ENCODE data around the gene ZDHHC19. TPM values are rescaled to one million over a fixed set of nuclear protein-coding genes. Genes with fewer than 3 reads are reported as not detected.

Gene ZDHHC19
- total and polyA plus RNA-seq, 8 donors: 0.38 to 2.7 TPM; not detected in 6

DNA sequence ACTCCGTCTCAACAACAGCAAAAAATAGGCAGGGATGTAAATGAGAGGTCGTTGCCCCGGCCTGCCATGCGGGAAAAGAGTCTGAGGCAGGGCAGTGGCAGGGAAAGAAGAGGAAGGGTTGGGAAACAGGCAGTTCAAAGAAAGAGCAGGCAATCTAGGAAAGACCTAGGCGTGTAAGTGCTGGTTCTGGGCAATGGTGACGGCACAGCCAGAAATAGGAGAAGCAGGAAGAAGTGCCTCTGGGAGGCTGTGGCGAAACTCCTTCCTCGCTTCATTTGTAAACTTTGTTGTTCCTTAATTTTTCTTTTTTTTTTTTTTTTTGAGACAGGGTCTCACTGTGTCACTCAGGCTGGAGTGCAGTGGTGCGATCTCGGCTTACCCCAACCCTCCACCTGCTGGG lies 9.4 kb upstream of the ZDHHC19 start:
- Histone ChIP-seq H3K27me3 (peaks cover 0 to 22% (median 4%) of the 10 kb centered on the region in 3 donors), H3K4me1 (peaks cover 0 to 31% (median 18%) of the 10 kb centered on the region in 4 donors), H3K4me3 (no peak overlapping the region), H3K27ac (peak overlapping the region in 2 of 5 donors; percentile 60 to 65), H3K9me3 (no peaks in the 10 kb centered on the region), H3K36me3 (no peaks in the 10 kb centered on the region)
- WGBS, 5 donors: 84 to 88% (median 86%) methylated on average over 10 of the region's 10 CpGs
- TF ChIP-seq, protein P1, sequence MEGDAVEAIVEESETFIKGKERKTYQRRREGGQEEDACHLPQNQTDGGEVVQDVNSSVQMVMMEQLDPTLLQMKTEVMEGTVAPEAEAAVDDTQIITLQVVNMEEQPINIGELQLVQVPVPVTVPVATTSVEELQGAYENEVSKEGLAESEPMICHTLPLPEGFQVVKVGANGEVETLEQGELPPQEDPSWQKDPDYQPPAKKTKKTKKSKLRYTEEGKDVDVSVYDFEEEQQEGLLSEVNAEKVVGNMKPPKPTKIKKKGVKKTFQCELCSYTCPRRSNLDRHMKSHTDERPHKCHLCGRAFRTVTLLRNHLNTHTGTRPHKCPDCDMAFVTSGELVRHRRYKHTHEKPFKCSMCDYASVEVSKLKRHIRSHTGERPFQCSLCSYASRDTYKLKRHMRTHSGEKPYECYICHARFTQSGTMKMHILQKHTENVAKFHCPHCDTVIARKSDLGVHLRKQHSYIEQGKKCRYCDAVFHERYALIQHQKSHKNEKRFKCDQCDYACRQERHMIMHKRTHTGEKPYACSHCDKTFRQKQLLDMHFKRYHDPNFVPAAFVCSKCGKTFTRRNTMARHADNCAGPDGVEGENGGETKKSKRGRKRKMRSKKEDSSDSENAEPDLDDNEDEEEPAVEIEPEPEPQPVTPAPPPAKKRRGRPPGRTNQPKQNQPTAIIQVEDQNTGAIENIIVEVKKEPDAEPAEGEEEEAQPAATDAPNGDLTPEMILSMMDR (IDR thresholded peaks at IDR 0.05): no peak
- TF ChIP-seq POLR2A (IDR thresholded peaks at IDR 0.05) (no peak), EP300 (IDR thresholded peaks at IDR 0.05) (no peak), POLR2AphosphoS5 (IDR thresholded peaks at IDR 0.05) (no peak)
- peak in 1 of 2 donors; percentile 20 for DNase-seq
- intact Hi-C loops (cut with DNase I; ENCODE audit: low total_unique reads): no loop called here

DNA sequence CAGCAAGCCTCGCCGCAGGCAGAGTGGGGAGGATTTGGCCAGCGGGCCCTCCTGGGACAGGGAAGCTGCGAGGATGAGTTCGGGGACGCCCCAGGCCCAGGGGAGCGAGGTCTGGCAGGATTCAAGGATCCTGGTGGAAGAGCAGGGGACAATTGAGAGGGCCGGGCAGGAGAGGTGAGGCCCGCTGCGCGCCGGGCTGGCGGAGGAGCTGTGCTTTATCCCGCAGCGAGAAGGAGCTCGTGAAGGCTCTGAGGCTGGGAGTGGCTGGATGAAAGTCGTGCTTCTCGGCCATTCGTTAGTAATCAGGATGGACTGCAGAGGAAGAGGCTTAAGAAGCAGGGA lies 8.7 kb upstream of the ZDHHC19 start:
- DNase-seq: no peak
- WGBS, 5 donors: 79 to 90% (median 84%) methylated on average over 19 of the region's 19 CpGs

DNA sequence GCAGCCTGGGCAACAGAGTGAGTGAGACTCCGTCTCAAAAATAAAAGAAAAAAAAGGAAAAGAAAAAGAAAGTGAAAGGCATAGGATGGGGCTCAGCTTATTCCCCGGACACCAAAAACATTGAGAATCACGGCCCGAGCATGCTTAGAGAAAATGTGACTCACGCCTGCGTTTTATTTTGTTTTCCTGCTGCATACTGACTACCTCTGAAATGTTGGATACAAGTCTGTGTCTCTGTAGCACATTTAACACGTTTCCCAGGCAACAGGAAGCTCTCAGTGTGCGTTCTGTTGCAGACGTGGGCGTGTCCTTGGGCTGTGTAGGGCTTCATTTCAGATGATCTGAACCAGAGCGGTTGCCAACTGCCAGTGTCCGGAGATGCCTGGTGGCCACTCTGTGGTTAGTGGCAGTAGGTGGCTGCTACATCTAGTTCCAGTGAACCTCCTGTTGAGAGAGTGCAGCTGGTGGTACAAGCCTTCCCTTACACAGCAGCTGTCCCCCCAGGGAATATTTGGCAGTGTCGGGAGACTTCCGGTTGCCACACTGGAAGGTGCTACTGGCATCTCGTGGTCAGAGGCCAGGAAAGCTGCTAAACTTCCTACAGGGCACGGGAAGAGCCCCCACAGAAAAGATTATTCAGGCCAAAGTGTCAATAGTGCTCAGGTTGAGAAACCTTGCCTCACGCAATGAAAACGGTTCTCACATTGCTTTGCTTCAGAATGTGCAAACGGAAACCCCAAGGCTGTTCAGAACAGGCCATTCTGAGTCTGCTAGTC lies 8.2 kb upstream of the ZDHHC19 start:
- intact Hi-C loops (cut with DNase I; ENCODE audit: low total_unique reads): no loop called here
- Histone ChIP-seq H3K4me3 (peak overlapping the region; percentile 16 to 32 (median 22)), H3K27me3 (peaks cover 0 to 29% (median 4%) of the 10 kb centered on the region in 3 donors), H3K27ac (peak overlapping the region in 3 of 5 donors; percentile 13 to 65 (median 60)), H3K9me3 (no peaks in the 10 kb centered on the region), H3K4me1 (peaks cover 0 to 31% (median 18%) of the 10 kb centered on the region in 4 donors), H3K36me3 (no peaks in the 10 kb centered on the region)
- 28 to 48% (median 43%) methylated on average over 18 to 19 of the region's 19 CpGs for WGBS, 5 donors
- TF ChIP-seq EP300 (IDR thresholded peaks at IDR 0.05): no peak
- TF ChIP-seq POLR2AphosphoS5 (IDR thresholded peaks at IDR 0.05): peak in 1 of 3 donors; percentile 5
- peak in 1 of 2 donors; percentile 90 for DNase-seq

More for the DNA sequence above, 8.7 kb upstream of the ZDHHC19 start:
- no peak for TF ChIP-seq POLR2A (IDR thresholded peaks at IDR 0.05)
- no peak for TF ChIP-seq POLR2AphosphoS5 (IDR thresholded peaks at IDR 0.05)
- TF ChIP-seq, protein P1 (IDR thresholded peaks at IDR 0.05): no peak
- no peak for TF ChIP-seq EP300 (IDR thresholded peaks at IDR 0.05)
- H3K27me3 ChIP-seq: peaks cover 0 to 28% (median 4%) of the 10 kb centered on the region in 3 donors
- no peaks in the 10 kb centered on the region for H3K36me3 ChIP-seq
- no peak overlapping the region for H3K4me3 ChIP-seq
- peaks cover 0 to 31% (median 18%) of the 10 kb centered on the region in 4 donors for H3K4me1 ChIP-seq
- intact Hi-C loops (cut with DNase I; ENCODE audit: low total_unique reads): no loop called here
- H3K9me3 ChIP-seq: no peaks in the 10 kb centered on the region
- H3K27ac ChIP-seq: peak overlapping the region in 3 of 5 donors; percentile 13 to 65 (median 60)

DNA sequence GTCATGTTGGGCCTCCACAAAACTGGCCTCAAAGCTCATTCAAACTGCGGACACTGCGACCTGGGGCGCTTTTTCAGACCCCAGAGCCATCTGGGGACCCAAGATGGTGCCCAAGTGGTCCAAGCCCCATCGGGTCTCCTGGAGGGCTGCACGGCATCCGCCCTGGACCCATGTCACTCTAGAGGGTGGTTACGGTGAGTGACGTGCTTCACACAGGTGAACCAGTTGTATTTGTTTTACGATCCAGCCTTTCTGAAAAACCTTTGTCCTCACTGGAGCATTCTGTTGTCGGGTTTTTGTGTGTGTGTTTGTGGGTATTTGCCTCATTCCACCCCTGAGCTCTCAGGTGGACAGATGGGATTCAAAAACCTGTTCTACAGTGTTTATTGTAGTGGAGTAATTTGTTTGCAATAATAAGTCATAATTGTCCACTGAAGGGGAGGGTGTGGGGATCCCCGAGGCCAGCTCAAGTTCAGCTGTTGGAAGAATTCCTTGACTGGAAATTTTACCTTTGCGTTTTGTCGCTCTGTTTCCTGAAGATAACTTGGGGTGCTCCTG lies 7.0 kb upstream of the ZDHHC19 start:
- H3K4me1 ChIP-seq: peaks cover 0 to 31% (median 17%) of the 10 kb centered on the region in 4 donors
- TF ChIP-seq POLR2AphosphoS5 (IDR thresholded peaks at IDR 0.05): no peak
- no peak for TF ChIP-seq POLR2A (IDR thresholded peaks at IDR 0.05)
- TF ChIP-seq, protein P1 (IDR thresholded peaks at IDR 0.05): no peak
- no peak for TF ChIP-seq EP300 (IDR thresholded peaks at IDR 0.05)
- no peaks in the 10 kb centered on the region for H3K9me3 ChIP-seq
- no peak for DNase-seq
- peak overlapping the region in 1 of 5 donors; percentile 60 for H3K27ac ChIP-seq
- no peaks in the 10 kb centered on the region for H3K36me3 ChIP-seq
- H3K27me3 ChIP-seq: peaks cover 0 to 28% (median 4%) of the 10 kb centered on the region in 3 donors
- H3K4me3 ChIP-seq: no peak overlapping the region
- intact Hi-C loops (cut with DNase I; ENCODE audit: low total_unique reads): no loop called here
- WGBS, 5 donors: 79 to 92% (median 87%) methylated on average over 9 to 13 of the region's 13 CpGs

Data from stomach (tissue), 9 donors.